Inflammatory macrophage treated with lipopolysaccharide for 1 hour (primary cell): ENCODE results near the gene TXK.

Experiments
- DNase-seq, 2 donors: peaks; one replicate each; pipeline ENCODE4 v3.0.0-alpha.2; 2020 to 2022

TXK gene

DNA sequence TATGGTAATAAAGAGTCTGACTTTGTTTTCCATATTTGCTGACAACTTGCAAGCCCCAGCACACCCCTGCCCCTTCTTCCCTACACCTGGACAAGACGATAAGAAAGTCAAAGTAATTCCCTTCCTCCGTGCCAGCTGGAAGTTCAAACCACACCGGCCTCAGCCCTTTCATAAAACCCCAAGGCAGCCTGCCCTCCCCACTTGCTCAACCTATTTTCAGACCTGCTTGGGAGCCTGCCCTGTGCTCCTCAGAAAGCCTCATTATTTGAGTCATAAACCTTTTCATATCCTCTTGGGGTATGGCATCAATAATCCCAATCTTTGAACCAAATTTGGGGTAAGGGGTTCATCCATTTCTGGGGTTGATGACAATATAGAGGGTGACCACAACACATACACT, 88.0 kb downstream of the TXK start:
- DNase-seq = no peak

- DNase-seq = no peak
Measured at GRCh38 chr4:48044298-48044697, 89.8 kb downstream of the TXK start.

DNA sequence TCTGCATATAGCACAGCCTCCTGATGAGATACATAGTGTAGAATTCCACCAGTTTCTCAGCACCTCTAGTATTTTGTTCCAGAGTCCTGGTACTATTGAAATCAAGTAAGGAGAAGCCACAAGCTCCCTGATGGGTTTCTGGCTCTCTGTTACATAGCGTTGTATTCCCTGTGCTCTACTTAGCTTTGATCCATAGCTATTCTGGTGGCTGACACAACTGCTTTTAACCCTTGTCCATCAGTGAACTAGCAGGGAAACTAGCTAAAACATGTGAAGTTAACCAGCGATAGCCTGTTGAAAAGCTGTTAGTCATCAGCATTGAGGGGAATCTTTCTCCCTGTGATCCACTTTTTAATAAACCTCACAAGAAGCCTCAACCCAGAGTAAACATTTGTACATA, 90.5 kb downstream of the TXK start:
- DNase-seq = no peak

DNA sequence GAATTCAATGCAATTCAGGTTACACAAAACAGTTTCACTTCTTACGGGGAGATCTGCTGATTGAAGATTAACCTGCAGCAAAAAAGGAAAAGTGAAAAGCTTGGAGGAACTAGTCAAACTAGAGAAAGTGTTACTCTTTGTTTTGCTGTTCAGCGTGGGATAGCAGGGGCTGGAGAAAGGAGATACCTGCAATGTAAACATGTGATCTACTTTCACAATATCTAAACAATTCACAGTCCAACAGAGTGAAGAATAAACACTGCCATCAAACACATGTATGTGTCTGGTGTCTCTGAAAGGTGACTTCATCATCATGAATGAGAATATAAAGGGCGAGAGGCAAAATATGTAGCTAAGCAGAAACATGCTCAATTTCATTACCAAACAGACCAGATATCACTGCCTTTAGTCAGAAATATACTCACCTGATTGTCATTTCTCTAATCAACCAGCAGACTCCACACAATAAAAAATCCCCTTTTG, 91.0 kb downstream of the TXK start:
- DNase-seq = no peak

GRCh38 chr4:48041535-48042137, 92.4 kb downstream of the TXK start:
- DNase-seq = no peak

DNA sequence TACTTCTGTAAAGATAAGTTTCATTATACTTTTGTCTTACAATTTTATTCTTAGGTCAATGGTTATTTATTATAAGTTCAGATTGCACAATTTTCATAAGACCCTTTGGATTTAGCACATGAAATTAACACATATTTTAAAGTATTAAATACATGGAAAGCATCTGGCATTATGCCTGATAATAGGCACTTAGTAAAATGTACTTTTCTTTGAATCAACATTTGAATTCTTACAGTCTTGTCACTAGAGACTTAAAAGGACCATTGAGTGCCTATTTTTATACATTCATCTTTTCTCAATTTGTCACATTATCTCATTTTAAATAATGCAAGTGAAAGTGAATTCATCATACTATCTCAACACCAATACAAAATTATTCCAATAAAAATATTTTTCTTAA, 94.5 kb downstream of the TXK start:
- no peak for DNase-seq

- DNase-seq = no peak
Measured at GRCh38 chr4:48038666-48039065, 95.4 kb downstream of the TXK start.

DNA sequence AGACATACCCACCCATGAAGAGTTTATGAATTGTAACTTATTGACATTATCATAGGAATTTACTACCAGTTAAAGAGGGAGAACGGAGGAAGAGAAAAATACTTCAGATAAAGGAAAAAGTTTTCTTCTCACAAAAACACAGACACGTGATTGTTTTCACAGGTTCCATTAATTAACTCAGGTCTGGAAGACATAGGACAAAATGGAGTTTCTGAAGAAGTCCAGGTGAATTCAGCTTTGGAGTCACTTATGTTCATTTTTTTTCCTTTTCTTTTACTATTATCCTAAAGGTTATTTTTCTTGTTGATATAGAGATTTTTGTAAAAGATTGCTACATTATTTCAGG, 97.0 kb downstream of the TXK start:
- no peak for DNase-seq

- DNase-seq = no peak
Measured at GRCh38 chr4:48035952-48036351, 98.1 kb downstream of the TXK start.

DNA sequence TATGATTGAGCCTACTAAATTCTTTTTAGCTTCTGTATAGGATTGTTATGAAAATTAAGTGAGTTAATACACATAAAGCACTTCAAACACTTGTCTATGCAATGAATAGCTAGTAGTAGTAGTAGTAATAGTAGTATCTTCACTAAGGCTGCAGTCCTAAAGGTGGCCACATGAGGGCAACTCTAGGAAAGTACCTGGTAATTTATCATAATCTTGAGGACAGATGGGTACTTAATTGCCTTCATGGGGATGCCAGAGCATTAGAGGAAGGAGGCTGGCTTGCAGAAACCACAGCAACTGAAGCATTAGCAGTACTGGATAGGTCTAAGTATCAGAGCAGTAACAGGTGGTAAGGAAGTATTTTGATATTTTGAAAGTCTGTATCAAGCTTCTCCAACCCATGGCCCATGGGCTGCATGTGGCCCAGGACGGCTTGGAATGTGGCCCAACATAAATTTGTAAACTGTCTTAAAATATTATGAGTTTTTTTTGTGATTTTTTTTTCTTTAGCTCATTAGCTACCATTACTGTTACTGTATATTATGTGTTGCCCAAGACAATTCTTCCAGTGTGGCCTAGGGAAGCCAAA, 100.1 kb downstream of the TXK start:
- peak; percentile 11 to 68 for DNase-seq

- no peak for DNase-seq
Measured at GRCh38 chr4:48033412-48033811, 100.6 kb downstream of the TXK start.

GRCh38 chr4:48032721-48033120, 101.3 kb downstream of the TXK start:
- no peak for DNase-seq

DNA sequence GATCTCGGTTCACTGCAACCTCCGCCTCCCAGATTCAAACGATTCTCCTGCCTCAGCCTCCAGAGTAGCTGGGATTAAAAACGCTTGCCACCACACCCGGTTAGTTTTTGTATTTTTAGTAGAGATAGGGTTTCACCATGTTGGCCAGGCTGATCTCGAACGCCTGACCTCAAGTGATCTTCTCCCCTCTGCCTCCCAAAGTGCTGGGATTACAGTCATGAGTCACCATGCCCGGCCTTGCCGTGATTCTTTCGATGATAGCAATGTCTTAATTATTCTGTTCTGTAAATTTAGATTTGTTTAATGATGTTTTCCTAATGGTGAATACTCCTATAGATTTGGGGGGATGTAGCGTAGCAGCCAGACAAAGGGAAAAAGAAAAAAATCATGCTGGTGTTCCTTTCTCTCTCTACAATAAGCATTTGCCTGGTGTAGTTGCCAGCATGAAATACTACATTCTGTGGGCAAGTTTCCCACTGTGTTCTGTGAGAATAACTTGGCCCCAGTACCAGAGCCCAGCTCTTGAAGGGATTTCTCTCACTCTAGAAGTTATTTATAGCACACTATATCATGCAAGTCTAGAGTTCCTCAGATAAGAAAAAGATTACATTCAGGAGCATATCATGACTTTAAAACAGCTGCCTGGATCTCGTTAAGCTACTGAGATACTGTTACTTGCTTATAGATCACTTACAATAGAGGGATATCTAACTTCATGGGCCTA, 102.1 kb downstream of the TXK start:
- DNase-seq = no peak

- DNase-seq = no peak
Measured at GRCh38 chr4:48030470-48030869, 103.6 kb downstream of the TXK start.

GRCh38 chr4:48028696-48029095, 105.4 kb downstream of the TXK start:
- no peak for DNase-seq

- no peak for DNase-seq
Measured at GRCh38 chr4:48027653-48028052, 106.4 kb downstream of the TXK start.

GRCh38 chr4:48025005-48025404, 109.0 kb downstream of the TXK start:
- DNase-seq = no peak

GRCh38 chr4:48024522-48024921, 109.5 kb downstream of the TXK start:
- DNase-seq = no peak

- DNase-seq = no peak
Measured at GRCh38 chr4:48022192-48022799, 111.8 kb downstream of the TXK start.

GRCh38 chr4:48021100-48021499, 113.0 kb downstream of the TXK start:
- DNase-seq = no peak

DNA sequence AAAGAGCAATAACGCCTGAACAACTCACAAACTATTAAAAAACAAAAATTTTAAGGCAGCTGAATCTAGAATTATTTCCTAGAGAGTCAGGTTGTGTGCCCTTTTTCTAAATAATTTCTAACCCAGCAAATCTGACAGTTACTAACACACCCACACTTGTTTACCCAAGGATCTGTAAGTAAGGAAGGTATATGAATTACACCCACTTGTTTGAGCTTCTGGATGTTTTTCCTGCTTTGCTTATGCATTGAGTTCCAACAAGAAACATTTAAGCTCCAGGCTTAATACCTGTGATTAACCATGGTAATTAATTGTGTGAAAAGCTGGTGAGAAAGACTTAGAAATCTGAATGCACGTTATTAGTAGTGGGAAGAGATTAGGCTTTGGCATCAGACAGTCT, 115.9 kb downstream of the TXK start:
- DNase-seq = no peak

- DNase-seq = peak; percentile 54 to 82
Measured at GRCh38 chr4:48017108-48017571, 116.9 kb downstream of the TXK start.
